Endothelial cell of umbilical vein (primary cell): ENCODE measurements around the gene H2BW2. TPM values are rescaled to one million over a fixed set of nuclear protein-coding genes. Genes with fewer than 3 reads are reported as not detected.
"Not testable (repeated sequence)": the region's sequence is repeated elsewhere in the genome, so short reads cannot be mapped to it uniquely, and the experiment has no call there.

Source experiments
- BruUV-seq: library from RNA; stranded (reverse); fragments of 400-500 nt; replicated peaks from 2 replicates; lab custom pipeline; 2021; lab: Mats Ljungman, UMichigan
- CTCF ChIA-PET: fragments of 300-600, 350-600 bp; sonication (Branson Sonifier 250); formaldehyde crosslinking; loops from one replicate; lab custom pipeline; 2021; ENCODE audit warnings: antibody characterized with exemption, inconsistent platforms; lab: Charles Lee
- POLR2A ChIA-PET: fragments of 300-600, 350-600 bp; sonication (Branson Sonifier 250); formaldehyde crosslinking; loops from one replicate; lab custom pipeline; 2021; ENCODE audit warnings: antibody characterized with exemption, inconsistent platforms; lab: Charles Lee
- DNase-seq: peaks from one replicate; pipeline ENCODE4 v3.0.0-alpha.2; 2011; ENCODE audit warnings: low read depth, low spot score
- FAIRE-seq: peaks from 2 replicates; lab custom pipeline; 2011; peaks lifted over from hg19 to GRCh38; lab: Jason Lieb, UNC
- H2AFZ ChIP-seq: 2 replicates; pipeline ENCODE4 v1.6.0; 2012; ENCODE audit warnings: low read depth, low read length, control low read depth, inconsistent platforms
- H3K27ac ChIP-seq: 2 replicates; pipeline ENCODE4 v1.5.1; 2011; ENCODE audit warnings: low read depth, mild to moderate bottlenecking, control low read depth, low read length, moderate library complexity; ENCODE audit not compliant: insufficient read depth
- H3K27me3 ChIP-seq, 2 experiments: 2 replicates each; pipeline versions ENCODE4 v1.6.0 to v1.6.1; 2011; ENCODE audit warnings: low read length in 2 of 2, mixed read lengths in 1 of 2; ENCODE audit not compliant: control insufficient read depth in 2 of 2, insufficient read depth in 2 of 2
- H3K36me3 ChIP-seq, 2 experiments: 2 replicates in 1 of 2; 3 replicates in 1 of 2; pipeline ENCODE4 v1.5.1; 2011; ENCODE audit warnings: low read length in 2 of 2, mild to moderate bottlenecking in 1 of 2, moderate library complexity in 1 of 2; ENCODE audit not compliant: control insufficient read depth in 2 of 2, insufficient read depth in 2 of 2; ENCODE audit errors: extremely low read depth in 1 of 2
- H3K4me1 ChIP-seq: 3 replicates; pipeline ENCODE4 v1.5.1; 2011; ENCODE audit warnings: mild to moderate bottlenecking, low read length; ENCODE audit not compliant: control insufficient read depth, insufficient read depth; ENCODE audit errors: extremely low read depth
- H3K4me2 ChIP-seq: 2 replicates; pipeline ENCODE4 v1.6.1; 2011; ENCODE audit warnings: low read length, control low read depth, mixed read lengths; ENCODE audit not compliant: insufficient read depth
- H3K4me3 ChIP-seq, 3 experiments: fragments of 200-600 bp in 1 of 3; sonication (generic), shearing (Covaris generic) in 1 of 3; replicated peaks in 1 of 3; 2 replicates each; pipeline ENCODE4 v1.5.1; 2011 to 2016; ENCODE audit warnings: control low read depth in 3 of 3, low read length in 3 of 3, mild to moderate bottlenecking in 2 of 3, inconsistent platforms in 1 of 3, low read depth in 1 of 3, moderate library complexity in 1 of 3; ENCODE audit not compliant: insufficient read depth in 1 of 3
- H3K79me2 ChIP-seq: 2 replicates; pipeline ENCODE4 v1.6.0; 2012; ENCODE audit warnings: low read length, inconsistent platforms; ENCODE audit not compliant: control insufficient read depth, insufficient read depth
- H3K9ac ChIP-seq: replicated peaks from 2 replicates; pipeline ENCODE3; 2011; ENCODE audit warnings: low read length, control low read depth; ENCODE audit not compliant: insufficient read depth; ENCODE audit errors: extremely low read depth
- H3K9me1 ChIP-seq: replicated peaks from 3 replicates; pipeline ENCODE4 v1.6.0; 2011; ENCODE audit warnings: mild to moderate bottlenecking, low read length; ENCODE audit not compliant: control insufficient read depth, insufficient read depth; ENCODE audit errors: extremely low read depth
- H3K9me3 ChIP-seq: replicated peaks from 2 replicates; pipeline ENCODE4 v1.5.1; 2012; ENCODE audit warnings: low read length, inconsistent platforms; ENCODE audit not compliant: control insufficient read depth, insufficient read depth
- H4K20me1 ChIP-seq: replicated peaks from 2 replicates; pipeline ENCODE3; 2011; ENCODE audit warnings: mild to moderate bottlenecking, low read length; ENCODE audit not compliant: control insufficient read depth, insufficient read depth; ENCODE audit errors: extremely low read depth
- dilution Hi-C: fragments of 300-500 bp; cut with MboI; formaldehyde crosslinking; loops from one replicate; pipeline ENCODE4 v1.15.0; 2019; ENCODE audit warnings: low sequenced_read_pairs; ENCODE audit not compliant: extremely low pct_ligation_motif_present
- intact Hi-C: fragments of 100-400 bp; cut with micrococcal nuclease; formaldehyde crosslinking; loops from one replicate; pipeline ENCODE4 v1.10.0; 2022
- polyA plus RNA-seq, 4 experiments: library from polyadenylated mRNA; depleted of rRNA in 3 of 4; stranded (reverse) in 3 of 4; unstranded in 1 of 4; fragments of >200 nt; gene quantifications; 2 replicates each; pipeline versions ENCODE4 v1.2.1 to v1.2.3, GENCODE V29; 2011 to 2012; ENCODE audit warnings: missing spikeins in 1 of 4
- total RNA-seq: library from RNA; stranded (reverse); gene quantifications from 2 replicates; pipeline ENCODE4 v1.2.3, GENCODE V29; 2021

The H2BW2 gene
- total and polyA plus RNA-seq, 2 donors (not counting 3 experiments of a cell fraction or from before 2014, with no cell fraction given) = not detected

GRCh38 chrX:104075778-104076445 is 36.2 kb downstream of the H2BW2 start, which contains the start of gene TMSB15C:
Gene TMSB15C, minus strand, starts transcription at chrX:104076236.
- CTCF ChIA-PET = not testable (repeated sequence)

GRCh38 chrX:104077854-104078253 is 38.1 kb downstream of the H2BW2 start:
- H3K27me3 ChIP-seq, H3K4me2 ChIP-seq, H3K9me1 ChIP-seq, H3K79me2 ChIP-seq, H3K9me3 ChIP-seq, H3K36me3 ChIP-seq, H4K20me1 ChIP-seq, CTCF ChIA-PET, POLR2A ChIA-PET, H3K4me1 ChIP-seq, FAIRE-seq, DNase-seq, H3K27ac ChIP-seq, dilution Hi-C loops, BruUV-seq, H3K4me3 ChIP-seq, intact Hi-C loops, H3K9ac ChIP-seq, H2AFZ ChIP-seq: not testable (repeated sequence)

More at GRCh38 chrX:104075778-104076445, 36.2 kb downstream of the H2BW2 start, which contains the start of gene TMSB15C:
- H3K79me2 ChIP-seq, H4K20me1 ChIP-seq, H3K4me1 ChIP-seq, H3K9me3 ChIP-seq, H2AFZ ChIP-seq, H3K9me1 ChIP-seq, intact Hi-C loops, DNase-seq, H3K27ac ChIP-seq, dilution Hi-C loops, H3K4me2 ChIP-seq, H3K27me3 ChIP-seq, H3K4me3 ChIP-seq, H3K36me3 ChIP-seq, FAIRE-seq, POLR2A ChIA-PET, BruUV-seq, H3K9ac ChIP-seq: not testable (repeated sequence)
